Activated CD8-positive, alpha-beta T cell treated with anti-CD3 and anti-CD28 coated beads, Interleukin-2, amount 10 ng/mL, durations not matched to agents 7 days and 5 days (primary cell): ENCODE data around the gene RNF224. TPM values are rescaled to one million over a fixed set of nuclear protein-coding genes. Genes with fewer than 3 reads are reported as not detected.
A peak's percentile ranks its signal among the peaks of the same experiment; 100 is the strongest.
"Not testable (repeated sequence)": the region's sequence is repeated elsewhere in the genome, so short reads cannot be mapped to it uniquely, and the experiment has no call there.

Experiments used
- ATAC-seq: fragments of 150-1000 bp; cut with Tn5 transposase; one replicate; pipeline ENCODE4 v1.10.0; 2021; ENCODE audit warnings: moderate library complexity
- CTCF ChIA-PET: fragments of 350-600 bp; sonication (Branson Sonifier 250); formaldehyde crosslinking; loops from one replicate; lab custom pipeline; 2021; ENCODE audit warnings: antibody characterized with exemption; lab: Charles Lee
- POLR2A ChIA-PET: fragments of 350-600 bp; sonication (Branson Sonifier 250); formaldehyde crosslinking; loops from one replicate; lab custom pipeline; 2021; ENCODE audit warnings: antibody characterized with exemption; lab: Charles Lee
- DNase-seq: peaks from one replicate; pipeline ENCODE4 v3.0.0-alpha.2; 2020
- H3K27ac Mint-ChIP-seq: one replicate; pipeline ENCODE4 v1.8.0; 2021; ENCODE audit warnings: mild to moderate bottlenecking, mixed read lengths
- H3K27me3 Mint-ChIP-seq: one replicate; pipeline ENCODE4 v1.8.0; 2021; ENCODE audit warnings: low read depth, mixed read lengths
- H3K36me3 Mint-ChIP-seq: one replicate; pipeline ENCODE4 v1.8.0; 2021; ENCODE audit warnings: low read depth, mixed read lengths
- H3K4me1 Mint-ChIP-seq: one replicate; pipeline ENCODE4 v1.8.0; 2021; ENCODE audit warnings: low read depth, mixed read lengths
- H3K4me3 Mint-ChIP-seq: one replicate; pipeline ENCODE4 v1.8.0; 2021; ENCODE audit warnings: mild to moderate bottlenecking, mixed read lengths
- H3K9me3 Mint-ChIP-seq: one replicate; pipeline ENCODE4 v1.8.0; 2022; ENCODE audit warnings: mixed read lengths; ENCODE audit not compliant: insufficient read depth
- total RNA-seq, 2 experiments: library from RNA; stranded (reverse); gene quantifications; one replicate each; pipeline ENCODE4 v1.2.3, GENCODE V29; 2021

Gene RNF224
- total RNA-seq, 2 experiments from 2014 or later = not detected

DNA sequence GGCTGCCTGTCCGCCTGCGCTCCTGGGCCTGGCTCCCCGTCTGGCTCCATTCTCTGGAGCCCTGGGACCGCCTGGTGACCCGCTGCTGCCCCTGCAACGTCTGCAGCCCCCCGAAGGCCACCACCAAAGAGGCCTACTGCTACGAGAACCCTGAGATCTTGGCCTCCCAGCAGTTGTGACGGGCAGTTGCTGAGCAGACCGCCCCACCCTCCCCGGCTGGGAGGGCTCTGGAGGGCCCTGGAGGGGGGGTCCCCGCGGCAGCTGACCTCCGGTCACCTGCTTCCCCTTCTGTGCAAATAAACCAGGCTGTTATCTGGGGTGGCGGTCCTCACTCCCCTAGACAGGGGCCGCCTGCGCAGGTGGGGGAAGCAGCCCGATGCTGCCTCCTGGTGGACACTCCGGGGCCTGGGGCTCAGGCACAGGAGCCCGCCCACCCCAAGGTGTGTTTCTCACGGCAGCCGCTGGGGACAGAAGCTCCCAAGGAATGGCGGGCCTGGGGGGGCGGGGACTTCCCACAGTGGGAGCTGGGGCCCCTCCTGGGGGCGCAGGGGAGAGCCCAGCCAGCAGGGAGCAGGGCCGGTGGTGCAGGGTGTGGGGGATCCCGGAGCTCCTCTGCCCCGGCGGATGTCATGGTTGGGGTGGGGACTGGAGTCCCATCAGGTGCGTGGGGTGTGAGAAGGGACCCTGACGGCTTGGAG, 9.1 kb downstream of the RNF224 start:
- Mint-ChIP-seq H3K27me3 (peaks cover 3% of the 10 kb centered on the region), H3K27ac (no peak overlapping the region), H3K9me3 (no peaks in the 10 kb centered on the region), H3K4me3 (no peak overlapping the region), H3K36me3 (peaks cover 8% of the 10 kb centered on the region), H3K4me1 (peaks cover 20% of the 10 kb centered on the region)
- DNase-seq (peak; percentile 93), ATAC-seq (peak; percentile 29)
- POLR2A ChIA-PET = interaction anchor here (0.6 to 1.7 kb wide), 6 partner anchors 9 to 165 kb away, joined by 3 to 5 read pairs (median 3); partner anchors contain the start of genes ANAPC2, RNF208 and RNF224
- CTCF ChIA-PET = interaction anchor here (0.6 to 5.2 kb wide), 44 partner anchors 9 to 440 kb away, joined by 3 to 73 read pairs (median 4); partner anchors contain the start of genes ABCA2, ANAPC2, CCDC183 and CYSRT1

DNA sequence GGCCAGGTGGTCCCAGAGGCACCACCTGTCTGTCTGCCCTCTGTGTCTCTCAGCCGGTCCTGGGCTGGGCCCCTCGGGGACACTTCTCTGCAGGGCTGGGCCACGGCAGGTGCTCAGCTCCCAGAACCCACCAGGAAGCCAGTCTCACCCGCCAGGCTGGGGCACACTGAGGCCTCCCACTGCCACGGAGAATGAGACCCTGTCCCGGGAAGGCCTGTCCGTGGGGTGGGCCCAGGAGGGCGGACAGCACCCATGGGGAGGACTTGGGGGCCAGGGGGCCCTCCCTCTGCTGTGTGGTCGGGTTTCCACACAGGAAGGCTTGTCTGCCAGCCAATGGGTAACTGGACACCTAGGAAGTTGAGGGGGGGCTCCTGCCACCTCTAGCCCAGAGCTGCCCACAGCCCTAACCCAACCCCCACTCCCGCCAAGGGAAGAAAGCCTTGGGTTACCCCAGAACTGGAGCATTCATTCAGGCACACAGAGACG, 9.7 kb downstream of the RNF224 start:
- Mint-ChIP-seq H3K4me1 (peaks cover 20% of the 10 kb centered on the region), H3K4me3 (no peak overlapping the region), H3K36me3 (peaks cover 10% of the 10 kb centered on the region), H3K27me3 (peaks cover 3% of the 10 kb centered on the region), H3K27ac (no peak overlapping the region), H3K9me3 (no peaks in the 10 kb centered on the region)
- no peak for ATAC-seq
- ChIA-PET CTCF (interaction anchor here (0.6 to 5.2 kb wide), 44 partner anchors 9 to 441 kb away, joined by 3 to 73 read pairs (median 4); partner anchors contain the start of genes ABCA2, ANAPC2, CCDC183 and CYSRT1), POLR2A (interaction anchor here (0.6 to 1.7 kb wide), 6 partner anchors 8 to 166 kb away, joined by 3 to 5 read pairs (median 3); partner anchors contain the start of genes ANAPC2, RNF208 and RNF224)
- no peak for DNase-seq

DNA sequence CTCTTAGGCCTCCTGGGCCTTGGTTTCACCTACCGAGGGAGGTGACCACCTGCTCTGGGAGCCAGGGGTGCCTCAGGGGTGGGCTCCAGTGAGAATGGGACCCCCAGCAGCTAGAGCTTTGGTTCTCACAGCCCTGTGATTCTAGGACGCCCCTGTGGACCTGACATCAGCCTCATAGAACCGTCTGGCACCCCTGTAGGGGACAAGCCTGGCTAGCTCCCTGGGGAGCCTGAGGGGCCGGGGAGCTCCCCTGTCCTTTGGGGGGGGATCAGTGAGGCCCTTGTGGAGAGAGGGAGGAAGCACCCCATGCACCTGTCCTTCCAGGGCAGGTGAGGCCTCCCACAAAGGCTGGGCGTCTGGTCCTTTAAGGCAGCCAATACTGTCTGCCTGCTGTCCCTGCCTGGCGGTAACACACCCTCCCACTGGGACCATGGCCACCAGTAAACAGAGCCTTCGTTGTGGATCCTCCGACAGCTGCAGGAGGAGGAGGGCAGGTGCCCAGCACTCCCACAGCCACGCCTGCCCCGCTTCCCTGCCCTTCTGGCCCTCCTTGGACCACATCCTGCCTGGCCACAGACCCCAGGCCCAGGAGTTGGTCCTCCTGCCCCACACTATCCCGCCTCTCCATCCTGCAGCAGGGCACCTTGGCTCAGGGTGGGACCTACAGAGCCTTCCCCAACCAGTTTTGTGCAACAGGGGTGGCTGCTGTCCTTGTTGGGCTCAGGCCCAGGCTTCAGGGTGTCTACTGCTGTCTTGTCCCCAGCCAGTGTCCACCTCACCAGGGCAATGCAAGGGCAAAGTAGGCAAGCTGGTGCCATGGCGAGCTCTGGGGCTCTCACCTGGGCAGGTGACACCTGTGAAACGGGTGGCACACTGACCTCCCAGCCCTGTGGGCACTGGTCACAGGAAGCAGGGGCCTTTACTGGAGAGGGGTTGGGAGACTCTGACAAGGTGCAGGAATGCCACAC, 10.7 kb downstream of the RNF224 start:
- Mint-ChIP-seq H3K36me3 (peaks cover 21% of the 10 kb centered on the region), H3K4me3 (no peak overlapping the region), H3K4me1 (peaks cover 29% of the 10 kb centered on the region), H3K27me3 (peaks cover 3% of the 10 kb centered on the region), H3K9me3 (no peaks in the 10 kb centered on the region), H3K27ac (peak overlapping the region; percentile 46)
- ChIA-PET POLR2A (interaction anchor here (0.6 to 1.7 kb wide), 4 partner anchors 11 to 28 kb away, joined by 3 to 4 read pairs (median 3); partner anchors contain the start of gene RNF224), CTCF (interaction anchor here (0.7 to 5.2 kb wide), 10 partner anchors 10 to 167 kb away, joined by 3 to 73 read pairs (median 6); partner anchors contain the start of genes CYSRT1, NELFB, RNF208 and RNF224)
- no peak for ATAC-seq
- DNase-seq = no peak

DNA sequence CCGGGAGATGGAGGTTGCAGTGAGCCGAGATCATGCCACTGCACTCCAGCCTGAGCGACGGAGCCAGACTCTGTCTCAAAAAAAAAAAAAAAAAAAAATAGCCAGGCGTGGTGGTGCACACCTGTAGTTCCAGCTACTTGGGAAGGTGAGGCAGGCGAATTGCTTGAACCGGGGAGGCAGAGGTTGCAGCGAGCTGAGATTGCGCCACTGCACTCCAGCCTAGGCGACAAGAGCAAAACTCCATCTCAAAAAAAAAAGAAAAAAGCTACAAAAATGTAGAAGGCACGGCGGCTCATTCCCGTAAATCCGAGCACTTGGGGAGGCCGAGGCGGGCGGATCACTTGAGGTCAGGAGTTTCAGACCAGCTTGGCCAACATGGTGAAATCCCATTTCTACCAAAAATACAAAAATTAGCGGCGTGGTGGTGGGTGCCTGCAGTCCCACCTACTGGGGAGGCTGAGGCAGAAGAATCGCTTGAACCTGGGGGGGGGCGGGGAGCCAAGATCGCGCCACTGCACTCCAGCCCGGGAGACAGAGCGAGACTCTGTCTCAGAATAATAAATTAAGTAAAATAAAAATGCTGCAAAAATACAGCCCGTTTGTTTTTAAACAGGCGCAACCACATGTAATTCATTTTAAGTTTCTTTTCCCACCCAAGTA, 12.4 kb downstream of the RNF224 start:
- Mint-ChIP-seq H3K4me3 (peak overlapping the region; percentile 72), H3K36me3 (peaks cover 31% of the 10 kb centered on the region), H3K4me1 (peaks cover 40% of the 10 kb centered on the region), H3K27ac (peak overlapping the region; percentile 68)
- not testable (repeated sequence) for H3K27me3 Mint-ChIP-seq, H3K9me3 Mint-ChIP-seq, DNase-seq, ATAC-seq
- ChIA-PET CTCF (interaction anchor here (0.8 to 5.0 kb wide), 8 partner anchors 12 to 172 kb away, joined by 3 to 32 read pairs (median 4); partner anchors contain the start of genes CYSRT1, MAN1B1, NELFB and RNF208), POLR2A (interaction anchor here (0.6 to 3.8 kb wide), 18 partner anchors 15 to 358 kb away, joined by 3 to 87 read pairs (median 6); partner anchors contain the start of genes CYSRT1, LRRC26, MAN1B1 and NELFB)

DNA sequence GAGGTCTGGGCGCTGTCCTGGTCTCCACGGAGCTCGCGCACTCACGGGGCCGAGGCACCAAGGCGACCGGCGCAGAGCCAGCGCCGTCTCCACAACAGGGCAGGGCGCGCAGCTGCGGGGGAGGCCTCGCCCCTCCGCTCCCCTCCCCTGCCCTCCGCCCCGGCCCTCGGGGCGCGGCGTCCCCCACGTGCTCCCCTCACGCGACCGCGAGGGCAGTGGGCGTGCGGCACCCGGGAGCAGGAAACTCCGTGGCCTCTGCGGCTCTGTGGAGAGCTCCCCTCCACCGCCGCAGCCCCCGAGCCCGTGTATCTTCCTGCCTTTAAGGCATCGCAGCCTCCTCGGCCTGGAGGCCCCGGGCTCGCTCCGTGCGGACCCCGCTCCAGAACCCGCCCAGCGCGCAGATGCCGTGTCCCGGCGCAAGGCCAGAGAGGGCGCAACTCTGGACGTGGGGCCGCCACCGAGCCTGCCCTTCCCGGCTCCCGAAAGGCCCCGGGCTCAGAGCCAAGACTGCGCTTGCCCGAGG, 13.1 kb downstream of the RNF224 start:
- Mint-ChIP-seq H3K4me3 (peak overlapping the region; percentile 72), H3K36me3 (peaks cover 31% of the 10 kb centered on the region), H3K4me1 (peaks cover 40% of the 10 kb centered on the region), H3K27me3 (no peaks in the 10 kb centered on the region), H3K9me3 (no peaks in the 10 kb centered on the region), H3K27ac (peak overlapping the region; percentile 52)
- DNase-seq (peak; percentile 75), ATAC-seq (peak; percentile 24)
- POLR2A ChIA-PET = interaction anchor here (0.6 to 3.8 kb wide), 43 partner anchors 9 to 433 kb away, joined by 3 to 87 read pairs (median 4); partner anchors contain the start of genes CYSRT1, EHMT1, EXD3 and LRRC26
- CTCF ChIA-PET = interaction anchor here (0.8 to 5.0 kb wide), 11 partner anchors 13 to 211 kb away, joined by 3 to 32 read pairs (median 3); partner anchors contain the start of genes CYSRT1, MAN1B1, NELFB and RNF208

DNA sequence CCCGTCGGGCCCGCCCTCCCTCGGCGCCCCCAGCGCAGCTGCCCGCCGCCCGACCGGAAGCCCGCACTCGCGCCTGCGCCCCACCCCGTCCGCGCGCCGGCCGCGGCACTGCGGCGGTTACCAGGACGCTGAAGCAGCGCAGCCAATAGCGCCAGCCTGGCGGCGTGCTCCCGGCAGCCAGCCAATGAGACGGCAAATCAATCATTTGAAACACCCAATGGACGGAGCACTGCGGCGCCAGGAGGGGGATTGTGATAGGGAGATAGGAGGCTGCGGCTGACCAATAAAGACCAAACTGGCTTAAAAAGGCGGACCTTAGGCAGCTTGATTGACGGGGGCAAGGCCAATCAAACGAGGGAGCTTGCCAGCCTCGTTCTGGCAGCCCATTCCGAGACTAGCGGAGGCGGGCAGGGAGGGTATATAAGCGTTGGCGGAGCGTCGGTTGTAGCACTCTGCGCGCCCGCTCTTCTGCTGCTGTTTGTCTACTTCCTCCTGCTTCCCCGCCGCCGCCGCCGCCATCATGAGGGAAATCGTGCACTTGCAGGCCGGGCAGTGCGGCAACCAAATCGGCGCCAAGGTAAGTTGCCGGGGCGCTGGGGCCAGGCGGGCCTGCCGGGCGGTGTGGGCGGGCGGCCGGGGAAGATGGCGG, 13.7 kb downstream of the RNF224 start, which contains the start of gene TUBB4B:
TSS of gene TUBB4B (plus strand) at position 447 of the 649 bp plus-strand sequence. CDS start at position 521, 74 bp downstream.
- Mint-ChIP-seq H3K27me3 (no peaks in the 10 kb centered on the region), H3K36me3 (peaks cover 31% of the 10 kb centered on the region), H3K27ac (peak within 1 kb of the TSS; percentile 94), H3K9me3 (no peaks in the 10 kb centered on the region), H3K4me3 (peak within 1 kb of the TSS; percentile 86), H3K4me1 (peaks cover 40% of the 10 kb centered on the region)
- ChIA-PET CTCF (interaction anchor here (0.9 to 5.0 kb wide), 9 partner anchors 14 to 212 kb away, joined by 3 to 32 read pairs (median 4); partner anchors contain the start of genes CYSRT1, NELFB, RNF208 and RNF224), POLR2A (interaction anchor here (0.6 to 3.8 kb wide), 42 partner anchors 9 to 433 kb away, joined by 3 to 87 read pairs (median 4); partner anchors contain the start of genes CYSRT1, EHMT1, EXD3 and LRRC26)
- ATAC-seq (peak; percentile 80), DNase-seq (peak; percentile 99)

DNA sequence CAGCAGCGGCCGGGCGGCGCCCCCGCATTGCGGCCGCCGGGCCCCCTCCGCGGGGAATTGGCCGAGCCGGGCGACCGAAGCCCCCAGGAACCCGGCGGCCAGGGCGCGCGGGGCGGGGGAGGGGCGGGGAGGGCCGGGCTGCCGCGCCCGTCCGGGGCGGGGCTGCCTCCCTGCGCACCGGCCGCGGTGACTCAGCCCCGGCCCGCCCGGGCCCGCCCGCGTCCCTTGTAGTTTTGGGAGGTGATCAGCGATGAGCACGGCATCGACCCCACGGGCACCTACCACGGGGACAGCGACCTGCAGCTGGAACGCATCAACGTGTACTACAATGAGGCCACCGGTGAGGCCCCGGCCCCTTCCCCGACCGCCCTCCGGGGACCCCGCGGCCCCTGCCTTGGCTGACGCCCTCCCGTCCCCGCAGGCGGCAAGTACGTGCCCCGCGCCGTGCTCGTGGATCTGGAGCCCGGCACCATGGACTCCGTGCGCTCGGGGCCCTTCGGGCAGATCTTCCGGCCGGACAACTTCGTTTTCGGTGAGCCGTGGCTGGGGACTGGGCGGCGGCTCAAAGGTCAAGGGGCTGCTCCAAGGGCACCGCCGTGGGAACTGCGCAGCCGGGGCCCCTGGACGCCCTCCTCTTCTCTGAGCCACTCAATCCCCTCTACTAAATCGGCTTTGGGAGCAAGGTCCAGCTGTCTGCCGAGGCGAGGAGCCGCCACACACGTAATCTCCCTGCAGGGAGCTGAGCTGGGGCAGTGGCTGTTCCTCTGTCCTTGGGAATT, 14.4 kb downstream of the RNF224 start:
- POLR2A ChIA-PET = interaction anchor here (0.8 to 3.8 kb wide), 18 partner anchors 13 to 377 kb away, joined by 3 to 87 read pairs (median 5); partner anchors contain the start of genes CYSRT1, EHMT1, EXD3 and MAN1B1
- Mint-ChIP-seq H3K27ac (peak overlapping the region; percentile 87), H3K27me3 (no peaks in the 10 kb centered on the region)

DNA sequence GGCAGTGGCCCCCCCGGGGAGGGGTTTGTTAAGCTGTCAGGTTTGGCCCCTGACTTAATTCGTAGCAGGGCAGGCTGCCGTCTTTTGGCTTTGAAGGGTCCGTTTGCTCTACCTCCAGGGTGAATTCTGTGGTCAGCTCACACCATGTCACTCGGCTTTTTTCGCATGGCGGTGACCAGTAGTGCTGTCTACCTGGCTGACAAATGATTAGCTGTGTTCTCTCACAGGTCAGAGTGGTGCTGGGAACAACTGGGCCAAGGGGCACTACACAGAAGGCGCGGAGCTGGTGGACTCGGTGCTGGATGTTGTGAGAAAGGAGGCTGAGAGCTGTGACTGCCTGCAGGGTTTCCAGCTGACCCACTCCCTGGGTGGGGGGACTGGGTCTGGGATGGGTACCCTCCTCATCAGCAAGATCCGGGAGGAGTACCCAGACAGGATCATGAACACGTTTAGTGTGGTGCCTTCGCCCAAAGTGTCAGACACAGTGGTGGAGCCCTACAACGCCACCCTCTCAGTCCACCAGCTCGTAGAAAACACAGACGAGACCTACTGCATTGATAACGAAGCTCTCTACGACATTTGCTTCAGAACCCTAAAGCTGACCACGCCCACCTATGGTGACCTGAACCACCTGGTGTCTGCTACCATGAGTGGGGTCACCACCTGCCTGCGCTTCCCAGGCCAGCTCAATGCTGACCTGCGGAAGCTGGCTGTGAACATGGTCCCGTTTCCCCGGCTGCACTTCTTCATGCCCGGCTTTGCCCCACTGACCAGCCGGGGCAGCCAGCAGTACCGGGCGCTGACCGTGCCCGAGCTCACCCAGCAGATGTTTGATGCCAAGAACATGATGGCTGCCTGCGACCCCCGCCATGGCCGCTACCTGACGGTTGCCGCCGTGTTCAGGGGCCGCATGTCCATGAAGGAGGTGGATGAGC, 15.2 kb downstream of the RNF224 start:
- peaks cover 35% of the 10 kb centered on the region for H3K4me1 Mint-ChIP-seq
- POLR2A ChIA-PET = interaction anchor here (0.8 to 3.8 kb wide), 6 partner anchors 12 to 172 kb away, joined by 3 to 87 read pairs (median 6); partner anchors contain the start of genes MAN1B1, NELFB, SAPCD2 and TPRN
- peak overlapping the region; percentile 85 for H3K4me3 Mint-ChIP-seq
- CTCF ChIA-PET = interaction anchor here (1.2 to 5.0 kb wide), 3 partner anchors 12 to 208 kb away, joined by 3 to 32 read pairs (median 3); partner anchors contain the start of gene NELFB
- peaks cover 31% of the 10 kb centered on the region for H3K36me3 Mint-ChIP-seq
- no peaks in the 10 kb centered on the region for H3K9me3 Mint-ChIP-seq
- DNase-seq = no peak
- ATAC-seq = no peak
- no peaks in the 10 kb centered on the region for H3K27me3 Mint-ChIP-seq
- peak overlapping the region; percentile 87 for H3K27ac Mint-ChIP-seq

More for the DNA sequence above, 14.4 kb downstream of the RNF224 start:
- peak; percentile 20 for ATAC-seq
- CTCF ChIA-PET = interaction anchor here (1.3 to 5.0 kb wide), 4 partner anchors 13 to 146 kb away, joined by 3 to 32 read pairs (median 6); partner anchors contain the start of genes CYSRT1, NELFB and TOR4A
- H3K4me3 Mint-ChIP-seq = peak overlapping the region; percentile 86
- H3K36me3 Mint-ChIP-seq = peaks cover 31% of the 10 kb centered on the region
- peak; percentile 69 for DNase-seq
- H3K4me1 Mint-ChIP-seq = peaks cover 38% of the 10 kb centered on the region
- H3K9me3 Mint-ChIP-seq = no peaks in the 10 kb centered on the region
